Spinal cord (tissue), 10 donors: ENCODE results near the gene CPXM2. TPM values are rescaled to one million over a fixed set of nuclear protein-coding genes. Genes with fewer than 3 reads are reported as not detected.

Experiments used
- DNase-seq, 6 donors: peaks; one replicate each; pipeline versions ENCODE4 v3.0.0 to v3.0.0-alpha.2; 2013 to 2015; ENCODE audit warnings: low spot score in 6 of 6, low read depth in 4 of 6
- H3K27ac ChIP-seq: one replicate; pipeline ENCODE4 v1.5.1; 2013; ENCODE audit warnings: low read depth, low read length, control low read depth
- H3K27me3 ChIP-seq: one replicate; pipeline ENCODE4 v1.6.1; 2013; ENCODE audit warnings: low read length; ENCODE audit not compliant: control insufficient read depth, insufficient read depth
- H3K36me3 ChIP-seq: one replicate; pipeline ENCODE4 v1.6.1; 2013; ENCODE audit warnings: low read length; ENCODE audit not compliant: control insufficient read depth, insufficient read depth
- H3K4me1 ChIP-seq: one replicate; pipeline ENCODE4 v1.6.1; 2013; ENCODE audit warnings: low read length; ENCODE audit not compliant: control insufficient read depth, insufficient read depth
- H3K4me3 ChIP-seq: one replicate; pipeline ENCODE4 v1.5.1; 2013; ENCODE audit warnings: low read depth, low read length, control low read depth
- H3K9me3 ChIP-seq: one replicate; pipeline ENCODE4 v1.6.1; 2013; ENCODE audit warnings: low read length; ENCODE audit not compliant: control insufficient read depth, insufficient read depth
- WGBS: methylation state at CpG from one replicate; pipeline ENCODE4 v1.1.5; 2013; ENCODE audit warnings: missing lambda C conversion rate; ENCODE audit not compliant: insufficient coverage; 5-methylcytosine and 5-hydroxymethylcytosine counted together
- polyA plus RNA-seq, 2 donors: library from polyadenylated mRNA; unstranded; fragments of 120-200 nt; gene quantifications; one replicate each; pipeline ENCODE4 v1.2.1, GENCODE V29; 2013; ENCODE audit not compliant: insufficient read length in 2 of 2
- total RNA-seq, 2 donors: library from RNA; depleted of rRNA in 1 of 2; stranded (reverse); fragments of 120-200 nt in 1 of 2; fragments of >200 nt in 1 of 2; gene quantifications; one replicate each; pipeline versions ENCODE4 v1.2.3 to v1.2.4, GENCODE V29; 2013 to 2014
- donor health status: healthy.

Gene CPXM2
- total and polyA plus RNA-seq, 4 donors = 12.7 to 29.3 (median 25.0) TPM

DNA sequence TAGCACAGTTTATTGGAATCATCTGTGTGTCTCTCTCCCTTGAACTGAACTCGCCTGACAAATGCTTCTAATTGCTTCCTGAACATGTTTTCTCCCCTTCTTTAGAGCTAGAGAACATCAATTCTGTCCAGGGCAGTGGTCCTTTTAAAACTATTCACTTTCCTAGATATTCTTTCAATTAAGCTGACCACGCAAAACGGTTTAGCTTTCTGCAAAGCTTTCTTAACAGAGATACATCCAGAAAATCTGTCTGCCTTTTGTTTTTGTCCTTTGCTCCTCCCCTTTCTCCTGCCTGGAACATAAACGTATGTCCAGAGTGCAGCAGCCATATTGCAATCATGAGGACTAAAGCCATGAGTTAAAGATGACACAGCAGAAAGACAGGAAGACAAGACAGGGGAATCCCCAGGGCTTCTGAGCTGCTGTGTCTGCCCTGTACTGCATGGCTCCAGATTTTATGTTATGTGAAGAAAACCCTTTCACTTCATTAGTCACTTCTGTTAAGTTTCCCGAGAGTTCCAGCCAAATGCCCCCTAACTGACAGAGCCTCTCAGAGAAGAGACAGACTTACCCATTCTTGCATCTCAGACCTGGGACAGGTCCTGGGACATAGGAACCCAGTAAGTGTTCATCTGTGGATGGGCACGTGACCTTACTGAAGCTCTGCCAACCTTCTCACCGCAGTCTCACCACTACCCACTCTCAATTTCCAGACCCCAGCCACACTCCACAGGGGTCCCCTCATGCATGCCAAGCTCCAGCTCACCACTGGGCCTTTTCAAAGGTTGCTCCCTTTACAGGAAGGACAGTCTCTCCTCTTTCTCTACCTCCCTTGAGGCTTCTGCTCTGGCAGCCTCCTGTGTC, 35.0 kb upstream of the CPXM2 start:
- DNase-seq = no peak
- Histone ChIP-seq H3K27me3 (no peaks in the 10 kb centered on the region), H3K4me1 (no peaks in the 10 kb centered on the region), H3K36me3 (no peaks in the 10 kb centered on the region), H3K4me3 (no peak overlapping the region), H3K27ac (no peak overlapping the region), H3K9me3 (no peaks in the 10 kb centered on the region)
- 83% methylated on average over 7 of the region's 7 CpGs for WGBS

- H3K36me3 ChIP-seq = no peaks in the 10 kb centered on the region
- no peak for DNase-seq
- H3K4me1 ChIP-seq = no peaks in the 10 kb centered on the region
- no peak overlapping the region for H3K27ac ChIP-seq
- H3K4me3 ChIP-seq = no peak overlapping the region
- WGBS = no CpG with 5 or more reads among the region's 2 CpGs
- H3K9me3 ChIP-seq = no peaks in the 10 kb centered on the region
- no peaks in the 10 kb centered on the region for H3K27me3 ChIP-seq
Measured at GRCh38 chr10:123922126-123922525, 30.5 kb upstream of the CPXM2 start.

DNA sequence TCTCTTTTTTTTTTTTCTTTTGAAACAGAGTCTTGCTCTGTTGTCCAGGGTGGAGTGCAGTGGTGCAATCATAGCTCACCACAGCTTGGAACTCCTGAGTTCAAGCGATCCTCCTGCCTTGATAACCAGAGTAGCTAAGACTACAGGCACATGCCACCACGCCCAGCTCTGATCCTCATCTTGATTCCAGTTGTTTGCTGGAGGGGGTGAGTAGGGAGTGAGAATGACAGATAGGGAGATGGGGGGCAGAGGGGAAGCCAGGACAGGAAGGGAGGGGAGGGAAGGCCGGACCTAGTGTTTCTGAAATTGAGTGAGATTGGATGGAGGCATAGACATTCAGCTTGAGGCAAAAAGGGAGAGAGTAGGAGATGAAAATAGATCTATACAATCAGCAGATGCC, 25.2 kb upstream of the CPXM2 start:
- Histone ChIP-seq H3K4me3 (no peak overlapping the region), H3K27ac (no peak overlapping the region), H3K9me3 (no peaks in the 10 kb centered on the region), H3K4me1 (peaks cover 16% of the 10 kb centered on the region), H3K36me3 (no peaks in the 10 kb centered on the region), H3K27me3 (no peaks in the 10 kb centered on the region)
- no peak for DNase-seq
- WGBS = 96% methylated on average over 2 of the region's 3 CpGs

DNA sequence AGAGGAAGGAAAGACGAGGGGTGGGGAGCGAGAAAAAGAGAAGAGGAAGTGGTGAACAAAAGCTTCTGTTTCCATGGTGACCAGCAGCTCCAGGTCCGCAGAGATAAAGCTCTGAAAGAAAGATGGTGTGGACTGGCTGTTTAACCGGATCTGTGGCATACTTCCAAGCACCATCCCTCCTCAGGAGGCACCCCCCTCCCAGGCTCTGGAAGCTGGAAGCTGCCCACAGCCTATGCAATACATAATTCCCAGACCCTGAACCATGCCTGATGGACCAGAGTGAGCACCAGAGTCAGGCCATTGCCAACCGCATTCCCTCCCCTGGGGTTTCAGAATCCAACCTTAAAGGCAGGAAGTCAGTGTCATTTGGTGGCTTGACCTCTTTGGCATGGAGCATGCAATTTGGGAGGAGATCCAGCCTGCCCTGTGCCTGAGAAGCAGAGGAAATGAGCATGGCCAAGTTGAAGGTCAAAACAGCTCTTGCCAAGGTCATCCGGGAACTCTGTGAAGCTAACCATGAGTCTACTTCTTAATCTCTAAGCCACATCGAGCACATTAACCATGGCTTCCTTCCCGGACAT, 22.2 kb upstream of the CPXM2 start:
- H3K36me3 ChIP-seq = no peaks in the 10 kb centered on the region
- no peaks in the 10 kb centered on the region for H3K9me3 ChIP-seq
- no peak overlapping the region for H3K27ac ChIP-seq
- H3K27me3 ChIP-seq = no peaks in the 10 kb centered on the region
- H3K4me3 ChIP-seq = no peak overlapping the region
- H3K4me1 ChIP-seq = peaks cover 29% of the 10 kb centered on the region
- DNase-seq = peak in 2 of 6 donors; percentile 76 to 95
- WGBS = 38% methylated on average over 7 of the region's 8 CpGs

DNA sequence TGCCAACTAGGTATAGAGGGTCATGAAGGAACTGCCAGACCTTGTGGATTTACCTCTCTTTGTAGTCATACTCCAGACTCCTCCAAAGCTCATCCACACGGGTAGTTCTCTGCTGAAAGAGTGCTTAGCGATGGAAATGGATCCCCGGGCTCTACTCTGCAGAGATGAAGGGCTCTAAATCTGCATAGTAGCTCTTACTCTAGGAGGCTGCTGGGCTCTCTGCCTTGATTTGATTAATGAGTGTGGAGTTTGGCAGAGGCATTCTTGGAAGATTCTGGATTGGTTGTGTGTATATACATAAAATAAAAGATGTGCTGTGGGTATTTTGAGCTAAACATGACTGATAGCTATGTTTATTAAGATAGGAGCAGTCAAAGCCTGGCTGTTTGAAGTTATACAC, 21.3 kb upstream of the CPXM2 start:
- DNase-seq = peak in 2 of 6 donors; percentile 73 to 91
- Histone ChIP-seq H3K27me3 (no peaks in the 10 kb centered on the region), H3K9me3 (no peaks in the 10 kb centered on the region), H3K4me3 (no peak overlapping the region), H3K4me1 (peaks cover 36% of the 10 kb centered on the region), H3K36me3 (no peaks in the 10 kb centered on the region), H3K27ac (no peak overlapping the region)
- WGBS = 19% methylated on average over 2 of the region's 3 CpGs

DNA sequence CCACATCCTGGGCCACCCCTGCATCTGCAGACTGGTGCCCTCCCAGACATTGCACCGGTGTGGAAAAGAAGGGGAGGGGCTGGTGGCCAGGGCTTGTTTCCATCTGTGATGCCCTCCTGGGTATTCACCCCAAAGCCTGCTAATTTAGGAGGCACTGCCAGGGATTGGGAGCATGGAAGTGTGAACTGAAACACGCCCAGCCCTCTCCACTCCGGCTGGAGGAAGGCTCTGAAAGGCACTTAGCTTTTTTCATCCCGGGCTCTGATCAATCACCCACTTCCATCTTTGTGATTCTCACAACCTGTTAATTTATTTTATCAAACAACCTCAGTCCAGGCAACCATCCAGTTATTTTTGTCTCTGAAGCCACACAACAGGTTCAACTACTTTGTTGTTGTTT, 20.9 kb upstream of the CPXM2 start:
- Histone ChIP-seq H3K27ac (no peak overlapping the region), H3K27me3 (no peaks in the 10 kb centered on the region), H3K4me3 (no peak overlapping the region), H3K9me3 (no peaks in the 10 kb centered on the region), H3K36me3 (no peaks in the 10 kb centered on the region), H3K4me1 (peaks cover 38% of the 10 kb centered on the region)
- no peak for DNase-seq
- WGBS = 78% methylated on average over 4 of the region's 4 CpGs

GRCh38 chr10:123911866-123912265, 20.3 kb upstream of the CPXM2 start:
- Histone ChIP-seq H3K27ac (no peak overlapping the region), H3K9me3 (no peaks in the 10 kb centered on the region), H3K4me3 (no peak overlapping the region), H3K4me1 (peaks cover 42% of the 10 kb centered on the region), H3K27me3 (no peaks in the 10 kb centered on the region), H3K36me3 (no peaks in the 10 kb centered on the region)
- peak in 2 of 6 donors; percentile 44 to 77 for DNase-seq
- WGBS = 50% methylated on average over 6 of the region's 9 CpGs

GRCh38 chr10:123909866-123910265, 18.3 kb upstream of the CPXM2 start:
- Histone ChIP-seq H3K4me1 (peaks cover 54% of the 10 kb centered on the region), H3K27ac (no peak overlapping the region), H3K9me3 (no peaks in the 10 kb centered on the region), H3K4me3 (no peak overlapping the region), H3K27me3 (no peaks in the 10 kb centered on the region), H3K36me3 (no peaks in the 10 kb centered on the region)
- DNase-seq = no peak
- WGBS = 95% methylated on average over 8 of the region's 8 CpGs

GRCh38 chr10:123909426-123909825, 17.8 kb upstream of the CPXM2 start:
- no peak overlapping the region for H3K27ac ChIP-seq
- no peaks in the 10 kb centered on the region for H3K36me3 ChIP-seq
- peaks cover 58% of the 10 kb centered on the region for H3K4me1 ChIP-seq

DNA sequence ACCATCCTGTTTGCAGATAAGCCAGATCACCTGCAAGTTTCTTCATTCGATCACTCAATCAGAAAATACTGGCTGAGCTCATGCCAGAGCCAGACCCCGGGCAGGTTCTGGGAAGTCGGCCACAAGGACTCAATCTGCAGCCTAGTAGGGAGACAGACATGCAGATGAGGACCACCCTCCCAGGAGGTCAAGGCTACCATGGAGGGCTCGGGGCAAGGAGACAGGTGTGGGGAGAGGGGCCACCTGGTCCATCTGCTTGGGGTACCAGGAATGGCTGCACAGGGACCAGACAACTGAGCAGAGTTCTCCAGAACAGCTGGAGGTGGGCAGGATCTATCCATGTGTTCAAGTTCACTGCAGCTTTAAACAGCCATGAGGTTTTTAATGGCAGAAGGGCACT, 16.8 kb upstream of the CPXM2 start:
- Histone ChIP-seq H3K36me3 (no peaks in the 10 kb centered on the region), H3K4me3 (no peak overlapping the region), H3K27ac (no peak overlapping the region), H3K4me1 (peaks cover 61% of the 10 kb centered on the region), H3K27me3 (no peaks in the 10 kb centered on the region), H3K9me3 (no peaks in the 10 kb centered on the region)
- DNase-seq = no peak
- 75% methylated on average over 4 of the region's 4 CpGs for WGBS

More at GRCh38 chr10:123909426-123909825, 17.8 kb upstream of the CPXM2 start:
- Histone ChIP-seq H3K4me3 (no peak overlapping the region), H3K9me3 (no peaks in the 10 kb centered on the region), H3K27me3 (no peaks in the 10 kb centered on the region)
- no peak for DNase-seq
- WGBS = 68% methylated on average over 5 of the region's 5 CpGs
